Stimulated activated CD8-positive, alpha-beta memory T cell treated with anti-CD3 and anti-CD28 coated beads, Interleukin-12 subunit alpha, Interleukin-12 subunit beta, amount 100 ng/mL, for 4 hours (primary cell): ENCODE measurements around the gene VPS13C.
"Not testable (repeated sequence)": the region's sequence is repeated elsewhere in the genome, so short reads cannot be mapped to it uniquely, and the experiment has no call there.

Source experiments
- DNase-seq: peaks from one replicate; pipeline ENCODE4 v3.0.0-alpha.2; 2020; ENCODE audit warnings: low read depth

VPS13C gene

GRCh38 chr15:62035256-62035924, 24.9 kb downstream of the VPS13C start:
- DNase-seq = no peak

- no peak for DNase-seq
These were observed 32.3 kb downstream of the VPS13C start for GRCh38 chr15:62027916-62028315.

GRCh38 chr15:62027263-62027565, 33.0 kb downstream of the VPS13C start:
- no peak for DNase-seq

GRCh38 chr15:62026487-62027262, 33.6 kb downstream of the VPS13C start:
- no peak for DNase-seq

GRCh38 chr15:62021991-62022600, 38.2 kb downstream of the VPS13C start:
- DNase-seq = no peak

- DNase-seq = no peak
These were observed 39.6 kb downstream of the VPS13C start for GRCh38 chr15:62020576-62021160.

- DNase-seq = not testable (repeated sequence)
These were observed 54.9 kb downstream of the VPS13C start for GRCh38 chr15:62005354-62005753.

GRCh38 chr15:61997786-61998185, 62.5 kb downstream of the VPS13C start:
- DNase-seq = no peak

GRCh38 chr15:61996056-61996635, 64.1 kb downstream of the VPS13C start:
- DNase-seq = no peak

GRCh38 chr15:61994216-61994615, 66.0 kb downstream of the VPS13C start:
- no peak for DNase-seq

- DNase-seq = no peak
These were observed 67.7 kb downstream of the VPS13C start for GRCh38 chr15:61992518-61992917.

GRCh38 chr15:61989667-61990066, 70.6 kb downstream of the VPS13C start:
- DNase-seq = no peak

GRCh38 chr15:61987824-61988223, 72.4 kb downstream of the VPS13C start:
- no peak for DNase-seq

GRCh38 chr15:61983081-61983480, 77.2 kb downstream of the VPS13C start:
- DNase-seq = no peak

GRCh38 chr15:61978225-61978624, 82.0 kb downstream of the VPS13C start:
- no peak for DNase-seq

- DNase-seq = no peak
These were observed 85.5 kb downstream of the VPS13C start for GRCh38 chr15:61974759-61975158.

- DNase-seq = no peak
These were observed 86.1 kb downstream of the VPS13C start for GRCh38 chr15:61974118-61974517.

- no peak for DNase-seq
These were observed 108.3 kb downstream of the VPS13C start for GRCh38 chr15:61951949-61952348.

GRCh38 chr15:61946778-61947177, 113.5 kb downstream of the VPS13C start:
- no peak for DNase-seq

- DNase-seq = no peak
These were observed 116.3 kb downstream of the VPS13C start for GRCh38 chr15:61943992-61944391.

- no peak for DNase-seq
These were observed 122.0 kb downstream of the VPS13C start for GRCh38 chr15:61938249-61938648.

GRCh38 chr15:61936528-61937195, 123.6 kb downstream of the VPS13C start:
- no peak for DNase-seq
